Putamen (tissue), 1 donor: ENCODE data around the gene TRIM49C.
"Not testable (repeated sequence)": the region's sequence is repeated elsewhere in the genome, so short reads cannot be mapped to it uniquely, and the experiment has no call there.

Experiments used
- DNase-seq: peaks from one replicate; pipeline ENCODE4 v3.0.0-alpha.2; 2016; ENCODE audit warnings: low spot score

Gene TRIM49C

DNA sequence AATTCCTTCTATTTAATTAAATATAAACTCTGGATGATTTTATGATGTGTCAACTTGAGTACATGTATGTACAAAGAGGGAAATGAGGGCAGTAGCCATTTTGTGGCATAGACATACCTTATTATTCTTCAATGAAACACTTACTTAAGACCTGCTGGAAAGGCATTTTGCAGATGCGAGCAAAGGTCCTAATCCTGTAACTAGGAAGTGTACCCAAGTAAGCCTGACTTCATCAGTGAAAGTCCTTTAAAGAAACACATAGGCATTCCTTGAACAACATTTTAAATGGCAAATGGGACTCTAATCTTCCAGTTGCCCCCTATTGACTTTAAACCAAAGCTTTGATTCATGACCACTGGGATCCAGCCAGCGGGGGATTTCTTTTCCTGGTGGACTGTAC is at the start of gene TRIM49C:
Gene TRIM49C (plus strand): TSS at position 301 of the 400 bp plus-strand sequence. CDS start 4,106 bp downstream, outside the sequence.
- DNase-seq = not testable (repeated sequence)

DNA sequence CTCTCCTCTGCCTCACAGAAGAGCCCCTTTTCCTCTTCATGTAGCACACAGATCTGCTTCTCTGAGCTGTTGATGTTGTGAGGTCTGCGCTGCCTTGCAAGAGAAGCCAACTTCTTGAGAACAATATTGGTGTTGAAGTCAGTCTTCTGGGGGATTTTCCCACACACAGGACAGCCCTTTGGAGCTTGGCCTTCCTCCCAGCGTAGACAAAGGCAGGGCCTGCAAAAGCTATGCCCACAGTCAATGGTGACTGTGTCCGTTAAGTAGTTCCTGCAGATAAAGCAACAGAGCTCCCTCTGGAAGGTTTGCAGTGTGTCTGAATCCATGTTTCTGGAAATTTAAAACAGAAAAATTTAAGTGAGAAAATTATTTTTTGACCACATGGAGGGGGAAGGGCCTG is 6.7 kb upstream of the TRIM49C start:
- not testable (repeated sequence) for DNase-seq

DNA sequence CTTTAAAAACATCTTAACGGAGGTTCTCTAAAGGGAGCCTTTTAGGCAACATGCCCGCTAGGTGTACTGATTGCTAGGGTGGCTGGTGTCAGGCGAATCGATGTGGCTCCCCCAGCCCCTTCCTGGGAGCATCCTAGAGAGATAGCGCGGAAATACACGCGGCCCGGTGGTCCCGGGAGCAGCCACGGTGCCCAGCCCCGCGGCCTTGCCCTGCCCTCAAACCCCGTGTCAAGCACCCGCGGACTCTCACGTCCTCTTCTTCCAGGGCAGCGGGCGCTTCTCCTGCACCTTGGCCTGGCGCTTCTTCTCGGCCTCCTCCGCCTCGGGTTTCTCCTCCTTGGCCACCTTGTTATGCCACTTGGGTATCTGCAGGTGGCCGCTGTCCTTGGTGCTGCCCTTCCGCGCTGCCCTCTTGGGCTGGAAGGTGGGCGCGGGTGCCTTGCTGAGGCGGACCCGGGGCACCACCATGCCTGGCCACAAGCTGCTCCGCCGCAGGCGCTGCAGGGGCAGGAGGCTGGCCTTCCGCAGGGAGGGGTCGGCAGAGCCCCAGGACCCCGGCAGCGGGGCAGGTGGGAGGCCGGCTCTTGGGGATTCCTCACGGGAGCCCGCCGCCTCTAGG is 20.8 kb downstream of the TRIM49C start:
- DNase-seq = not testable (repeated sequence)

GRCh38 chr11:90052311-90052710 is 21.4 kb downstream of the TRIM49C start:
- DNase-seq = not testable (repeated sequence)

DNA sequence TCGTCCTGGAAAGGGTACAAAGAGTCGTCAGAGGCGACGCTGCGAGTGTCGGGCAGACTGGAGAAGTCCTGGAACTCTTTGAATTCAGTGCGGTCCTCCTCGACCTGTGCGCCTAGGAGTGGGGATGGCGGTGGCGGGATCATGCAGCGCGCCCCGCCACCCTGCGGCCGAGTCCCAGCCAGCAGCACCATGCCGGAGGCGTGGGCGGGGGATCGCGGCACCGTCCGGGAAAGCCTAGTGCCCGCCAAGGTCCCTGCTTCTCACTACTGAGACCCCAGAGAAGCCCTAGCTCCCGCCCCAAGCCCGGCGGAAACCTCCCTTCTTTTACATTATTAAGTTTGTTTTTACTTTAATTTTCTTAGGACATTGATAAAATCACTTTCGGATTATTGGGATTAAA is 22.6 kb downstream of the TRIM49C start:
- DNase-seq = not testable (repeated sequence)

GRCh38 chr11:90085650-90086049 is 54.7 kb downstream of the TRIM49C start, which contains the start of gene UBTFL1:
Gene UBTFL1, plus strand, starts transcription at chr11:90085950. Its CDS starts 0 bp downstream, at chr11:90085950.
- not testable (repeated sequence) for DNase-seq

DNA sequence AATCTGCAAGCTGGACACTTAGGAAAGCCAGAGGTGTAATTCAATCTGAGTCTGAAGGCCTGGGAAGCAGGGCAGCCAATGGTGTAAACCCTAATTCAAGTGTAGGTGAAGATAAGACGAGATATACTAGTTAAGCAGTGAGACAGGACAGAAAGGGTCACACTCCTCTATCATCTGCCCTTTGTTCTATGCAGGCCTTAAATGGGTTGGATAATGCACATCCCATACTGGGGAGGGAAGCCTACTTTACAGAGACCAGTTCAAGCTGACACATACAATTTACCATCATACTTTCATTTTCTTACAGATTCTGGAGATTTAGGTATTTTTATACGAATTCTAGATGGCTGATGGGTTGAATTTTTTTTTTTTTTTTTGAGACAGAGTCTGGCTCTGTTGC is 57.8 kb downstream of the TRIM49C start:
- not testable (repeated sequence) for DNase-seq
